SU-DHL-6 (cell line): ENCODE results near the gene TMPRSS11A.

ENCODE experiments used
- EZH2phosphoT487 ChIP-seq: fragments of 200-600 bp; sonication (generic), shearing (Covaris generic); conservative IDR thresholded peaks from 2 replicates; pipeline ENCODE4 v1.6.1; 2018; ENCODE audit warnings: mild to moderate bottlenecking, antibody characterized with exemption, low read length, moderate library complexity, mixed read lengths
- TF ChIP-seq, protein P1 (sequence below): fragments of 200-600 bp; sonication (generic); IDR thresholded peaks from one replicate; pipeline ENCODE4 v1.5.1; 2017; ENCODE audit warnings: antibody characterized with exemption, mild to moderate bottlenecking, low read length, moderate library complexity; ENCODE audit not compliant: insufficient read depth, poor library complexity, severe bottlenecking

DNA sequence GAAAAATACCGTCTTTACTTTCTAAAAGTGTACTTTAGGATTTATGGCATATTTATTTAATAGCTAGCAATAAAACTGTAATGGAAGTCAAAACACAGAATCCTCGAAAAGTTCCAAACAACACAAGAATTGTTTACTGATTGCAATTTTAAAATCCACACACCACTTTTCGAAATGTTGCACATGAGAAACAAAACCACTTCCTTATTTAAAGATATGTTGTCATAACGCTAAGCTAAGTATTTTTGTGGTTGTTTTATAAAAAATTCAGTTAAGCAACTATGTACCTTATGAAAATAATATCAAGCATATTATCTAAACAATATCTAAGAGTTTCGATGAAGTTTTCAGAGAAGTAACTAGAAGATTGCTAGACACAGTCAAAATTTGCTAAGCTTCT is 79.8 kb downstream of the TMPRSS11A start:
- TF ChIP-seq, protein P1, sequence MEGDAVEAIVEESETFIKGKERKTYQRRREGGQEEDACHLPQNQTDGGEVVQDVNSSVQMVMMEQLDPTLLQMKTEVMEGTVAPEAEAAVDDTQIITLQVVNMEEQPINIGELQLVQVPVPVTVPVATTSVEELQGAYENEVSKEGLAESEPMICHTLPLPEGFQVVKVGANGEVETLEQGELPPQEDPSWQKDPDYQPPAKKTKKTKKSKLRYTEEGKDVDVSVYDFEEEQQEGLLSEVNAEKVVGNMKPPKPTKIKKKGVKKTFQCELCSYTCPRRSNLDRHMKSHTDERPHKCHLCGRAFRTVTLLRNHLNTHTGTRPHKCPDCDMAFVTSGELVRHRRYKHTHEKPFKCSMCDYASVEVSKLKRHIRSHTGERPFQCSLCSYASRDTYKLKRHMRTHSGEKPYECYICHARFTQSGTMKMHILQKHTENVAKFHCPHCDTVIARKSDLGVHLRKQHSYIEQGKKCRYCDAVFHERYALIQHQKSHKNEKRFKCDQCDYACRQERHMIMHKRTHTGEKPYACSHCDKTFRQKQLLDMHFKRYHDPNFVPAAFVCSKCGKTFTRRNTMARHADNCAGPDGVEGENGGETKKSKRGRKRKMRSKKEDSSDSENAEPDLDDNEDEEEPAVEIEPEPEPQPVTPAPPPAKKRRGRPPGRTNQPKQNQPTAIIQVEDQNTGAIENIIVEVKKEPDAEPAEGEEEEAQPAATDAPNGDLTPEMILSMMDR: no peak
- no peak for TF ChIP-seq EZH2phosphoT487
